GM19239 (cell line): ENCODE results near the gene NEK6.

Source experiments
- DNase-seq: peaks from one replicate; pipeline ENCODE4 v3.0.0; 2011; ENCODE audit warnings: low spot score; ENCODE audit not compliant: insufficient read length
- FAIRE-seq: peaks from 2 replicates; lab custom pipeline; 2011; peaks lifted over from hg19 to GRCh38; lab: Jason Lieb, UNC

The NEK6 gene

GRCh38 chr9:124347968-124348358 is 90.2 kb downstream of the NEK6 start:
- no peak for FAIRE-seq

GRCh38 chr9:124348363-124348762 is 90.6 kb downstream of the NEK6 start:
- FAIRE-seq (no peak), DNase-seq (no peak)

More at GRCh38 chr9:124347968-124348358, 90.2 kb downstream of the NEK6 start:
- DNase-seq: no peak

GRCh38 chr9:124348831-124349230 is 91.1 kb downstream of the NEK6 start:
- no peak for FAIRE-seq
- no peak for DNase-seq

DNA sequence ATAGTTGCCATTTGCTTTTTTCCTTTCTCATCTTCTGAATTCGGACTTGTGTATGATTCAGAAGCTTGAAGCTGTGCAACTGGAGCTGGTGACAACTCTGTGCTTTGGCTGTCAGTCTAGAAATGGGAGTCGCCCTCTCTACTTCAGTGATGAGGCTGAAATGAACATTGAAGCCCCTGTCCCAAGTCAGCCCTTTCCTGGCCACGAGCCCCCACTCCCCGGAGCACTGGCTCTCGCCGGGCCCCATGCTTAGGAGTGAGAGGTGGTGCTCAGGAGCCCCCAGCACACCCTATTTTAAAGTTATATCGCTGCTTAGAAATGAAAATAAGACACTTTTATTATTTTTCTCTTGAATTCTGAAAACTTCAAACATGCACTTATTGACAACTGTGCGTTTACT is 91.5 kb downstream of the NEK6 start:
- FAIRE-seq (no peak), DNase-seq (no peak)

DNA sequence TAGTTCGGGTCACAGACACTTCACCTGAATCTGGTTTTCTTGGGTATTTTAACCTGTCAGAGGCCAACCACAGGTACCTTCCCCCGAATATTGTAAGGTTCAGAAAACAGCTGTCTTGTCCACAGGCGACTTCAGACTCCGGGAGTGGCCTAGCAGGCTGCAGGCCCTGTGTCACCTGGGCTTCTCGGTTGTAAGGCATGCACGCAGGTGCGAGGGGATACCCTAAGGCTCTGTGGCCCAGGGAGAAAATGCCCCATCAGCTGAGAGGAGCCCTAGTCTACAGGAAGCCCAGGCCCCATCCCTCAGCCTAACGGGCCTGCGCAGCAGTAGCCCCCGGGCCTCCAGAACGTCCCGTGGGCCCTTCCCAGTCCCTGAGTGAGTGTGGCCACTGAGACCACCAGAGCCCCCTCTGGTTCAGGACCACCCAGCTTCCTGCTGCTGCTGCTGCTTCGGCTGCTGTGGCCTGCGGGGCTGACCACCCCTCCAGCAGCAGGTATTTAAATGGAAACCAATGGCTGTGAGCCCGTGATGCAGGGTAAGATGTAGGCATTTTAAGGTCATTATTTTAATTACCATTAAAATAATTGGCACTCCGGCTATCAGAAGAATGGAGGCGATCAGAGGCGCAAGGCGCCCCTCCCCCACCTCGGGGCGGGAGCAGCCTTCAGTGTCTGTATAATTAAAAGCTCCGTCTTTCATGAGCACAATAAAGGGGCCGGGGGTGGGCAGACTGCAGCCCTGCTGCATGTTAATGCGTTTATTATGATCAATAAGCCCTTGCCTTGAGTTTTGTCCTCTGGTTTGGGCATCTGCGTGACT is 92.1 kb downstream of the NEK6 start:
- DNase-seq: no peak
- FAIRE-seq: no peak

- FAIRE-seq (no peak), DNase-seq (no peak)
Measured at GRCh38 chr9:124350494-124351263, 92.9 kb downstream of the NEK6 start.

GRCh38 chr9:124351672-124352468 is 94.1 kb downstream of the NEK6 start:
- FAIRE-seq (no peak), DNase-seq (no peak)

GRCh38 chr9:124352616-124353015 is 94.9 kb downstream of the NEK6 start:
- DNase-seq (no peak), FAIRE-seq (no peak)

GRCh38 chr9:124353166-124353768 is 95.5 kb downstream of the NEK6 start:
- FAIRE-seq: no peak
- DNase-seq: no peak

- no peak for DNase-seq
- no peak for FAIRE-seq
Measured at GRCh38 chr9:124353811-124354274, 96.1 kb downstream of the NEK6 start.

DNA sequence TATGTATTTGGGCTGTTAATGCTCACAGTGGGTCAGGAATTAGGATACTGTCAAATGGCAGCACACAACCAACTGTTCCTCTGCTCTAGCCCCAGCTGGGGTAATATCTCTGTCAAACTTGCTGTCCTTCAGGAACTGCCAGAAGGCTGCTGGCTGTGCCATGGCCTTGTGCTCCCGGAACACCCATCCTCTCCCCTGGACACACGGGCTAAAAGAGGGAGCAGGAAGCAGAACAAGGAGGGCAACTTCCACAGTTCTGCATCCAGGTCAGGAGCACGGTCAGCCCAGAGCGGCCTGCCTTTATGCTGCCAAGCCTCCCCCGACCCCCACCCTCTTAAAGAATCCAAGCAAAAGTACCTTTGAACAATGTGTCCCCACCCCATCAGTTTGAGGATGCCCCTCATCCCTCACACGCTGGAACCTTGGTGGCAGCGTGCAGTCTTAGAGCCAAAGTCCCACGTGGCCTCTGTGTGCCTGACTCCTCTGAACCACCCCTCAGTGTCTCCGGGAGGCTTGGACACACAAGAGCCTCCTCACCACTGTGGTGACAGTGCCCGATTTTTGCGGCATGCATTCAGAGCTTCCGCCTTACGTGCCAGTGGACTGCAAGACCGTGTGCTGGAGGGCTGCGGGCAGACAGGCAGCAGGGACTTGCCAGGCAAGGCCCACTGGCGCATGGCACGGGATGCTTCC is 96.7 kb downstream of the NEK6 start:
- no peak for FAIRE-seq
- DNase-seq: no peak

DNA sequence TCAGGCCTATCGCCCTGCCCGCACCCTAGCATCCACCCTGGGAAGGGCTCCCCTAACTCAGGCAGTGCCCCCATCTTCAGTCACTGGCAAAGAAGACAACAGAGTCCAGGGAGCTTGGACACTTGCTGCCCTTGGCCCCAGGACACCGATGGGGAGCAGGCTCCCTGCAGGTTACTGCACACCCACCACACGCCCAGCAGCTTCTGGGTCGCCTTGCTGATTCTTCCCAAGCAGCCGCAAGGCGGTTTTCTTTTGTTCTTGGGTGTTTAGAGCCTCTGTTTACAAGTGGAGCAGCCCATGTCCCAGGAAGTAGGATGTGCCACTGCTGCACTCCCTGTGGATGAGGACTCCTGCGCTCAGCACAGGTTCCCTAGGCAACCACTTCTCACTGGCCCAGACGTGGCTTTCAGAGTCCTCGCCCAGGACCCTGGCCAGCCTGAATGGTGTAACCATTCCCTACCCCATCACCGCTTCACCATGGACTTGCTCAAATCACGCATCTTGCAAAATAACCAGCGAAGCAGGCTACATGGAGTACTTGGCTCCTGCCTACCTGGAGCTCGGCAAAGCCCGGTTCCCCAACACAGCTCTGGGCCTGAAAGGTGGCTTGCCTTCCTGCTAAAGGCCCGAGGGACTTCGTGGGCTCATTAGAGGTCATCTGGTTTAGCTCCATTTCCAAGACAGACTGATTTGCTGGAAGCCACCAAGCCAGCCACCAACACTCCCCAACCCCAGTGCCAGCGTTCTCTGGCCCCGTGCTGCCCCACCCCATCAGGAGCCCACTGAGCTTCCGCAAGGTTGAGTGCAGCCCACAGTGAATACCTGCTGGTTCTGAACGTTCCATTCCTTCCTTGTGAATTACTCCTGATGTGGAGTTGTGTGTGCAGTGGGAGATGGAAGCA is 97.5 kb downstream of the NEK6 start:
- DNase-seq (no peak), FAIRE-seq (no peak)

GRCh38 chr9:124355941-124356744 is 98.4 kb downstream of the NEK6 start:
- DNase-seq (no peak), FAIRE-seq (no peak)

DNA sequence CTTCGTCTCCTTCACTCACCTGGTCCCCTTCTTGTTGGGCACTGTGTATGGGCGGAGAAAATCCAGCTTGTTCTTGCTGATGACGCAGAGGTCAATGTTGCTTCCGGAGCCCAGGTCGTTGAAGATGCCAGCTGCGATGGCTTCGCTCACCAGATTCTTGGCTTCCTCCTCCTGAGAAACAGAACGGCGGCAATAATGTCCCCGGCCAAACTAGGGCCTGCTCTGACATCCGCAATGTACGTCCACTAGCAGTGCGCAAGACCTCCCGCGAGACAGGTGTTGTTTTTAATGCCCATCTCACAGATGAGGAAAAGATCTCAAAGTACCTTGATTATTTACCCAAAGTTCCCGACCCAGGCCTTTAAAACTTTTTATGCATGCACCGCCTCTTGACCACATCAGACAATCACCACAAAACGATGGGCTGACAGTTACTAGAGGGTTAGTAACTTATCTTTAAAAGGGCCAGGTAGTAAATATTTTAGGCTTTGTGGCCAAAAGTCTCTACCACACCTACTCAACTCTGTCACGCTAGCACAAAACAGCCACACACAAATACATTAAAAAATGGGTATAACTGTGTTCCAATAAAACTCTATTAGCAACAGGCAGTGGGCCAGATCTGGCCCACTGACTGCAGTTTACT is 99.1 kb downstream of the NEK6 start:
- no peak for FAIRE-seq
- no peak for DNase-seq

GRCh38 chr9:124357721-124358361 is 100.1 kb downstream of the NEK6 start:
- FAIRE-seq (no peak), DNase-seq (no peak)

- DNase-seq (no peak), FAIRE-seq (no peak)
Measured at GRCh38 chr9:124358631-124359030, 100.9 kb downstream of the NEK6 start.

- DNase-seq (no peak), FAIRE-seq (no peak)
Measured at GRCh38 chr9:124359426-124359825, 101.7 kb downstream of the NEK6 start.
